Inferior parietal cortex (tissue), 1 donor: ENCODE results near the gene CLRN1.
"Not testable (repeated sequence)": the region's sequence is repeated elsewhere in the genome, so short reads cannot be mapped to it uniquely, and the experiment has no call there.

Experiments used
- DNase-seq: peaks from one replicate; pipeline ENCODE4 v3.0.0-alpha.2; 2016; ENCODE audit errors: extremely low spot score

The CLRN1 gene

GRCh38 chr3:150972366-150973071, at the start of gene CLRN1:
TSS of gene CLRN1 (minus strand) at chr3:150972727. CDS start at chr3:150972708, 19 bp downstream.
- DNase-seq: no peak

GRCh38 chr3:151016478-151016795, 43.9 kb upstream of the CLRN1 start:
- no peak for DNase-seq

- no peak for DNase-seq
These were observed 43.4 kb upstream of the CLRN1 start for GRCh38 chr3:151015767-151016477.

- DNase-seq: no peak
These were observed 42.7 kb upstream of the CLRN1 start for GRCh38 chr3:151015181-151015580.

- DNase-seq: no peak
These were observed 42.0 kb upstream of the CLRN1 start for GRCh38 chr3:151014501-151015018.

DNA sequence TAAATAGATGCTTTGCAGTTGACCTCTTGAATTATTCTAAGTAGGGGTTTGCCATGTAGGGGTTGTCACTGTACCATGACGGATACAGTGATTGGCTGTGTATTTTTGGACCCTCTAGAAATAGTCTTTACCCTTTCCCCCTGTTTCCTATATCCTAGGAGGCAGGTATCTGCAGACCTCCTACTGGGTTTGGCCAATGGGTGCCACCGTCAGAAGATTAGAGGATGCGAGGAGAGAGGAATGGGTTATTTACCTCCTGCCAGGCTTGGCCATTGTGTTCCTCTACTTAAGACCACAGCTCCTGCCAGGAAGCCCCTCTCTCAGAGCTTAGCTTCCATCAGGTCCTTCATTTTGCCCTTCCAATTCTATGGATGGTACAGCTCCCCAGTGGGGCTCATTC, 40.2 kb upstream of the CLRN1 start:
- DNase-seq: no peak

DNA sequence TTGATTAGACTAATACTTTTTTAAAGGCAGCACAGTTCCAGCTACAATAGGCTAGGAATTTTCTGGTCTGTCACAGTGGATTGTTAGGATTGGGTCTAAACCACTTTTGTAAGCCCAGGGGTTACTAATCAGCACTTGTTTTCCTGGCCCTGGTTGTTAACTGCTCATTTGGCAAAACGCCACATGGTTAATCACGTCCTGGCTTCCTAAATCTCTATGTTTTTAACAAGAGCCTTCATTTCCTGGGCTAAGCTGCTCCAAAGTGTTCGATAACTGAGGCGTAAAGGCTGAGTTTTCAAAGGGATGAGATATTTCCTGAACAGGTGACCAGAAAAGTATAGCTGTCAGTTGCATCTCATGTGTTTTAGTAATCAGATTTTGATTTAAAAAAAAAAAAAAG, 38.9 kb upstream of the CLRN1 start:
- no peak for DNase-seq

- no peak for DNase-seq
These were observed 37.5 kb upstream of the CLRN1 start for GRCh38 chr3:151009981-151010380.

- no peak for DNase-seq
These were observed 36.9 kb upstream of the CLRN1 start for GRCh38 chr3:151009430-151009829.

DNA sequence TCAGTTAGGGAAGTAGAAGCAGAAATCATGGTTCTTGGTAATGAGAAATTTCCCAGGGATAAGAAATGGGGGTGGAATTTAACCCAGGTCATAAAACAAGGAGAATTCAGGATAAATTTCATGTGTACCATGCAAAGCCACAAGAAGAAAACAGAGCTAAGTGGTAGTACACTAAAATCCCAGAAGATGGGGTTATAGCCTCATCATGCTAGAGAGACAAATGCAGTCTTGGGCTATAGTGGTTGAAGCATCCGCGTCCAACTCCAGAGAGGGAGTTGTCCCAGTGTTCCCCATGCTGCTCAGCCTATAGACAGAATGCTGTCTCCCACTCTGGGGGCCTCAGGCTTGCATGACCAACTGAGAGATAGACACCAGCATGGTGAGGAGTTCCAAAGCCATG, 36.2 kb upstream of the CLRN1 start:
- peak; percentile 6 for DNase-seq

DNA sequence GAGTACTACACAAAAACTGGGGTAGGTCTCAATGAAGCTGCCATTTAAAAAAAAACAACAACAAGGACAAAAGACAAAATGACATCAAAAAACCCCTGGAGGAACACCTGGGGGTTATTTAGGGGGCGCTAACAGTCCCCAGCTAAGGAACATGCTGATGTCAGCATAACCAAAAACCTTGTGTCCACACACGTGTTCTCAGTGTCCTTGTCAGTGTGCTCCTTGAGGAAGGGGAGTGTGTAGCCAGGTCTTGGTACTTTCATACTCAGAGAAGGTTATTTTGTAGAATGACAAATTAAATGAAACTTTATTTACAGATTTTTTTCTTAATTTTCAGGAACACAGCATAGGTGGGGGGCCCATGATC, 31.2 kb upstream of the CLRN1 start:
- DNase-seq: no peak

DNA sequence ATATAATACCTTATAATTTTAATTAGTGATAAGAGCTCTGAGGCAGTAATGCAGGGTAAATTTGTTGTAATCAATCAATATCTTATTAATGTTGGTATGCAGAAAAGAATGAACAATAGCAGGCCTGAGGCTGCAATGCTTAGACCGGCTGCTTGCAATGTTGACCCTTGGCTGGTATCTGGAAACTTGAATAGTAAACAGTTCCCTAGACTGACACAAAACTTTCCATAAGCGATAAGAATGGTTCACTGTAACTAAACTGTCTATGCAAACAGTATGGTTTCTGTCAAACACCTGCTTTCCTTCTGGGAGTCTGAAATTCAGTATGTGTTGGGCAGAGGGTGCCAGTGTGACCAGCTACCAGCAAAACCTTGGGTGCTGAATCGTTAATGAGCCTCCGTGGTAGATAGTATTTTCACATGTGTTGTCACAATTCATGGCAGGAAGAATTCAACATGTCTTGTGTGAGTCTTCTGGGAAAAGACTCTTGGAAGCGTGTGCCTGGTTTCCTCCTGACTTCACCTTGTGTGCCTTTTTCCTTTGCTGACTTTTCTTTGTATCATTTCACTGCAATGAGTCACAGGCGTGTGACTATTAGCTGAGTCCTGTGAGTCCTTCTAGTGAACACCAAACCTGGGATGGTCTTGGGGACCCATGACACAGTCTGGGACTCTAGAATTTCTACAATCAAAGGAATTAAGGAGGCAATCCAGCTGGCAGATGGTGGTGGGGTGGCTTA, 30.7 kb upstream of the CLRN1 start:
- no peak for DNase-seq

GRCh38 chr3:151002003-151002981, 29.8 kb upstream of the CLRN1 start:
- no peak for DNase-seq

DNA sequence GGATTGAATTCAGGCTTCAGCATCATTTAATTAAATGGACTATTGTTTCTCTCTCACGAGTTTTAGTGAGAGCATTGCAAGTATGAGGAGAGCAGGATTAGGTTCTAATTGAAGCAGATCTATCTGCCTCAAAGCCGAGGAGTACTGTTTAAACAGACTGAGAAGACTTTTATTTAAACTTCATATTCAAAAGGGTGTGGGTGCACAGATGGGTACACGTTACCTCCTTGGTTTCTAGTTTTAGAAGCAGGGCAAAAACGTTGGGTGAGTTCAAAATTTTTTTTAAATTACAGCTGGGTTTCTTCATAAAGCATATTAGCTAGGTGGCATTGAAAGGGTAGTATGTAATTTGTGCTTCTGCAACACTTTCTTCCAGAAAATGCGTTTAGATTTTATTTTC, 26.5 kb upstream of the CLRN1 start:
- DNase-seq: no peak

- no peak for DNase-seq
These were observed 24.2 kb upstream of the CLRN1 start for GRCh38 chr3:150996731-150997130.

DNA sequence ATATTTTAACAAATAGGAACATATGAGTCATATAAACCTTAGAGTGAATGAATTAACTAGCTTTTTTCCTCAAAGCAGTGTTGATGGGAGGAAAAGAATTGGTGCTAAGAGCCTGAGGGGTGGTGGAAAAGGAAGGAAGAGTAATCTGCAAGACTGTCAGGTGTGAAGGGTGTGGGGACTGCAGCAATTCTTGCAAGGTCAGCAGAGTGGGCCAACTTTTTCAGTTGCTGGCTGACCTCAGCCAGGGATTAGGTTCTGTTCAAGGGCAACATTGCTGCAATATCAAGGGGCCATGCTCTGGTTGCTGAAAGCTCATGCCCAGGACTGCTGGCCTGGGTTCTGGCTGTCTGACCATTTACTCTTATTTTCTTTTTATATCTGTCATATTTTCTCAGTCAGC, 23.0 kb upstream of the CLRN1 start:
- no peak for DNase-seq

DNA sequence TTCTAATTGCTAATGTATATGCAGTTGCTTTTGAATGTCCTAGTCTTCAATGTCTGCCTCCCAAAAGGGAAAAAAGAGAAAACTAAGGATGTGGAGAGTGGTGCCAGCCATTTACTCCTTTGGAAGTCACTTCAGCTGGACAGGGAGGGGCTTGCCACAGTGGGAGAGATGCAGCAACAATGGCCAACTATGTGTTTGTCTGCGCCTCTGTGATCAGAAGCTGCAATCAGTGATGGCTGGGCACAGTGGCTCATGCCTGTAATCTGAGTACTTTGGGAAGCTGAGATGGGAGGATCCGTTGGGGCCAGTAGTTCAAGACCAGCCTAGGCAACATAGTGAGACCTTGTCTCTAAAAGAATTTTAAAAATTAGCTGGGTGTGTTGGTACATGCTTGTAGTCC, 16.7 kb upstream of the CLRN1 start:
- no peak for DNase-seq

- not testable (repeated sequence) for DNase-seq
These were observed 15.9 kb upstream of the CLRN1 start for GRCh38 chr3:150988395-150988794.

GRCh38 chr3:150985711-150986110, 13.2 kb upstream of the CLRN1 start:
- DNase-seq: no peak

GRCh38 chr3:150984066-150984465, 11.5 kb upstream of the CLRN1 start:
- no peak for DNase-seq

- DNase-seq: no peak
These were observed 6.1 kb upstream of the CLRN1 start for GRCh38 chr3:150978566-150979148.
